GM18519 (cell line): ENCODE data around the gene PRDM15.

Source experiments
- ATAC-seq: cut with Tn5 transposase; IDR thresholded peaks from one replicate; pipeline ENCODE4 v1.9.1; 2021; ENCODE audit warnings: mild to moderate bottlenecking, moderate library complexity; ENCODE audit not compliant: unreplicated experiment, low FRiP score

PRDM15 gene

GRCh38 chr21:41769111-41769510 lies 110.0 kb downstream of the PRDM15 start:
- no peak for ATAC-seq

- no peak for ATAC-seq
Observed at GRCh38 chr21:41768437-41769042, 110.6 kb downstream of the PRDM15 start.

- ATAC-seq: no peak
Observed at GRCh38 chr21:41767606-41768436, 111.3 kb downstream of the PRDM15 start.

- no peak for ATAC-seq
Observed at GRCh38 chr21:41766883-41767605, 112.1 kb downstream of the PRDM15 start, which contains the start of gene RIPK4. Gene RIPK4, minus strand, starts transcription at chr21:41767052. Its CDS starts 11 bp downstream, at chr21:41767041.

GRCh38 chr21:41765973-41766882 lies 112.9 kb downstream of the PRDM15 start:
- no peak for ATAC-seq

- ATAC-seq: no peak
Observed at GRCh38 chr21:41765420-41765821, 113.7 kb downstream of the PRDM15 start.

GRCh38 chr21:41764558-41765419 lies 114.4 kb downstream of the PRDM15 start:
- ATAC-seq: no peak

- no peak for ATAC-seq
Observed at GRCh38 chr21:41763996-41764395, 115.1 kb downstream of the PRDM15 start.

- no peak for ATAC-seq
Observed at GRCh38 chr21:41763398-41763931, 115.7 kb downstream of the PRDM15 start.

GRCh38 chr21:41762753-41763152 lies 116.4 kb downstream of the PRDM15 start:
- no peak for ATAC-seq

GRCh38 chr21:41761934-41762635 lies 117.1 kb downstream of the PRDM15 start:
- ATAC-seq: no peak

GRCh38 chr21:41761211-41761933 lies 117.8 kb downstream of the PRDM15 start:
- no peak for ATAC-seq

GRCh38 chr21:41760411-41760810 lies 118.7 kb downstream of the PRDM15 start:
- ATAC-seq: no peak

- ATAC-seq: no peak
Observed at GRCh38 chr21:41759926-41760325, 119.2 kb downstream of the PRDM15 start.

- no peak for ATAC-seq
Observed at GRCh38 chr21:41759214-41759840, 119.8 kb downstream of the PRDM15 start.

- ATAC-seq: no peak
Observed at GRCh38 chr21:41758550-41758949, 120.6 kb downstream of the PRDM15 start.
